HEK293T (cell line): Measurements from ENCODE around the gene CD200R1L.

ENCODE experiments used
- BHLHE40 ChIP-seq: fragments of 450-650 bp; IDR thresholded peaks from 2 replicates; pipeline ENCODE4 v1.6.1; 2016; ENCODE audit warnings: mild to moderate bottlenecking, moderate library complexity, borderline replicate concordance
- FOXA1 ChIP-seq: fragments of 450-650 bp; IDR thresholded peaks from 2 replicates; pipeline ENCODE4 v1.6.1; 2016; ENCODE audit warnings: mild to moderate bottlenecking
- FOXK2 ChIP-seq: fragments of 450-650 bp; IDR thresholded peaks from 2 replicates; pipeline ENCODE4 v1.6.1; 2016; ENCODE audit warnings: mild to moderate bottlenecking
- HDGF ChIP-seq: fragments of 450-650 bp; IDR thresholded peaks from 2 replicates; pipeline ENCODE4 v1.6.1; 2017; ENCODE audit warnings: antibody characterized with exemption, borderline replicate concordance
- TF ChIP-seq, protein P1 (sequence below): fragments of 450-650 bp; IDR thresholded peaks from 2 replicates; pipeline ENCODE4 v1.6.1; 2016

- TF ChIP-seq FOXK2, result no peak
- TF ChIP-seq, protein P1, sequence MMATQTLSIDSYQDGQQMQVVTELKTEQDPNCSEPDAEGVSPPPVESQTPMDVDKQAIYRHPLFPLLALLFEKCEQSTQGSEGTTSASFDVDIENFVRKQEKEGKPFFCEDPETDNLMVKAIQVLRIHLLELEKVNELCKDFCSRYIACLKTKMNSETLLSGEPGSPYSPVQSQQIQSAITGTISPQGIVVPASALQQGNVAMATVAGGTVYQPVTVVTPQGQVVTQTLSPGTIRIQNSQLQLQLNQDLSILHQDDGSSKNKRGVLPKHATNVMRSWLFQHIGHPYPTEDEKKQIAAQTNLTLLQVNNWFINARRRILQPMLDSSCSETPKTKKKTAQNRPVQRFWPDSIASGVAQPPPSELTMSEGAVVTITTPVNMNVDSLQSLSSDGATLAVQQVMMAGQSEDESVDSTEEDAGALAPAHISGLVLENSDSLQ, result no peak
- no peak for TF ChIP-seq FOXA1
- no peak for TF ChIP-seq BHLHE40
- no peak for TF ChIP-seq HDGF
Observed at GRCh38 chr3:112829046-112829445, 17.6 kb downstream of the CD200R1L start.
